ENCODE data around the gene MACC1. TPM values are rescaled to one million over a fixed set of nuclear protein-coding genes. Genes with fewer than 3 reads are reported as not detected.

Gene MACC1
- total and polyA plus RNA-seq, 2 of the 13 experiments (the other 11 are each of a cell fraction or from before 2014, with no cell fraction given): 0.04 TPM; not detected in 1

- 34% methylated on average over 5 of the region's 5 CpGs for WGBS (ENCODE audit: low lambda C conversion rate)
- POLR2A ChIA-PET: no interaction called here
- Histone ChIP-seq H3K4me3 (replicated peaks in 1 of 3; ENCODE audit: insufficient read depth in 1 of 3, low read depth in 2 of 3, low read length in 3 of 3) (no peak overlapping the region), H3K36me3 (replicated peaks in 1 of 2; ENCODE audit: control insufficient read depth in 1 of 2, insufficient read depth in 2 of 2, low read length in 2 of 2) (no peaks in the 10 kb centered on the region), H3K4me1 (ENCODE audit: insufficient read depth, low read length) (peaks cover 9% of the 10 kb centered on the region), H2AFZ (ENCODE audit: low read length) (no peak overlapping the region), H3K9me3 (ENCODE audit: low read length) (no peaks in the 10 kb centered on the region), H3K9ac (ENCODE audit: insufficient read depth, low read depth, low read length) (no peak overlapping the region), H3K79me2 (ENCODE audit: insufficient read depth, low read length) (no peaks in the 10 kb centered on the region), H3K4me2 (ENCODE audit: low read depth, low read length) (no peak overlapping the region), H3K27me3 (ENCODE audit: control insufficient read depth in 1 of 2, insufficient read depth in 2 of 2, low read length in 2 of 2) (no peaks in the 10 kb centered on the region), H4K20me1 (ENCODE audit: insufficient read depth, low read length) (no peaks in the 10 kb centered on the region), H3K27ac (ENCODE audit: extremely low read length, insufficient read depth, low read length) (no peak overlapping the region)
- FAIRE-seq: no peak
- ATAC-seq: no peak
- CTCF ChIA-PET (ENCODE audit: low intra/inter-chr PET ratio, low total read pairs): no interaction called here
- TF ChIP-seq, protein P1, sequence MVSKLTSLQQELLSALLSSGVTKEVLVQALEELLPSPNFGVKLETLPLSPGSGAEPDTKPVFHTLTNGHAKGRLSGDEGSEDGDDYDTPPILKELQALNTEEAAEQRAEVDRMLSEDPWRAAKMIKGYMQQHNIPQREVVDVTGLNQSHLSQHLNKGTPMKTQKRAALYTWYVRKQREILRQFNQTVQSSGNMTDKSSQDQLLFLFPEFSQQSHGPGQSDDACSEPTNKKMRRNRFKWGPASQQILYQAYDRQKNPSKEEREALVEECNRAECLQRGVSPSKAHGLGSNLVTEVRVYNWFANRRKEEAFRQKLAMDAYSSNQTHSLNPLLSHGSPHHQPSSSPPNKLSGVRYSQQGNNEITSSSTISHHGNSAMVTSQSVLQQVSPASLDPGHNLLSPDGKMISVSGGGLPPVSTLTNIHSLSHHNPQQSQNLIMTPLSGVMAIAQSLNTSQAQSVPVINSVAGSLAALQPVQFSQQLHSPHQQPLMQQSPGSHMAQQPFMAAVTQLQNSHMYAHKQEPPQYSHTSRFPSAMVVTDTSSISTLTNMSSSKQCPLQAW (CRISPR knock-in tag; IDR thresholded peaks at IDR 0.05): no peak
- TF ChIP-seq ZNF101 (CRISPR knock-in tag; IDR thresholded peaks at IDR 0.05; ENCODE audit: borderline replicate concordance, low read depth) (no peak), SALL2 (CRISPR knock-in tag; IDR thresholded peaks at IDR 0.05) (no peak), KDM5A (IDR thresholded peaks at IDR 0.05; ENCODE audit: borderline replicate concordance, low read length) (no peak), AFF4 (CRISPR knock-in tag; IDR thresholded peaks at IDR 0.05) (no peak), MED1 (CRISPR knock-in tag; IDR thresholded peaks at IDR 0.05) (no peak), NKX3-1 (CRISPR knock-in tag; IDR thresholded peaks at IDR 0.05) (no peak), ZFP36 (IDR thresholded peaks at IDR 0.05; ENCODE audit: borderline replicate concordance, low read depth, low read length, partially characterized antibody) (no peak), MLLT10 (CRISPR knock-in tag; IDR thresholded peaks at IDR 0.05) (no peak)
- in situ Hi-C loops (cut with HindIII; ENCODE audit: extremely low pct_ligation_motif_present, low pct_unique_long_range_greater_than_20kb) (no loop called here), intact Hi-C loops (cut with micrococcal nuclease; ENCODE audit: unreplicated experiment) (no loop called here)
- no TSS peak for BruUV-seq (replicated peaks)
- no peak for DNase-seq (ENCODE audit: low spot score)
Observed at GRCh38 chr7:20246236-20246635, 29.1 kb upstream of the MACC1 start.
